Medulla oblongata (tissue), 1 donor: ENCODE results near the gene ARHGEF19.
"Not testable (repeated sequence)": the region's sequence is repeated elsewhere in the genome, so short reads cannot be mapped to it uniquely, and the experiment has no call there.

ENCODE experiments used
- DNase-seq: peaks from one replicate; pipeline ENCODE4 v3.0.0-alpha.2; 2015; ENCODE audit errors: extremely low spot score

The ARHGEF19 gene

DNA sequence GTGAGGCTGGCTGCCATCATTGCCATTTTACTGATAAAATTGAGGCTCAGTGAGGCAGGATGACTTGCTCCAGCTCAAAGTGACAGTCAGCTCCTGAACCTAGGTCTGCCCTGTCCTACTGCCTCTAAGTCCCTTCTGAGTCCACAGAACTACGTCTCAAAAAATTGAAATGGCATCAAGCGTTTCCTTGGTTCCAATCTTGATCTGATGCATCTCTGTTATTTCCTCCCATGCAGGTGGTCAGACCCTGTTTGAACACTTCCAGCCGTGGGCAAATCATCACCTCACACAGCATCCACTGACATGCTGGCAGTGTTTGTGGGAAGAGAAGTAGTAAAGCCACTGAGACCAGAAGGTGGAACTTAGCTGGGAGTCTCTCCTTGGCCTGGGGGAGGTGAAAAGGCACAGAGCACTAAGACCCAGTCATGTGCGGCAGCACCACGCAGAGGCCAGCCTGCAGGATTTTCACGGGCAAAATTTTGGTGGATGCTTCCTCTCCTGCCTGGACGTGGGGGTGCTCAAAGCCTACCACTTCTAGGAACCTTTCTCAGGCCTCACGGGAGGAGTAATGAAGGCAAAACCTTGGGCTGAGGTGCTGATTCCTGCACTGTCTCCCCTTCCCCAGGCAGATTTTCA is 32.3 kb upstream of the ARHGEF19 start:
- DNase-seq = no peak

DNA sequence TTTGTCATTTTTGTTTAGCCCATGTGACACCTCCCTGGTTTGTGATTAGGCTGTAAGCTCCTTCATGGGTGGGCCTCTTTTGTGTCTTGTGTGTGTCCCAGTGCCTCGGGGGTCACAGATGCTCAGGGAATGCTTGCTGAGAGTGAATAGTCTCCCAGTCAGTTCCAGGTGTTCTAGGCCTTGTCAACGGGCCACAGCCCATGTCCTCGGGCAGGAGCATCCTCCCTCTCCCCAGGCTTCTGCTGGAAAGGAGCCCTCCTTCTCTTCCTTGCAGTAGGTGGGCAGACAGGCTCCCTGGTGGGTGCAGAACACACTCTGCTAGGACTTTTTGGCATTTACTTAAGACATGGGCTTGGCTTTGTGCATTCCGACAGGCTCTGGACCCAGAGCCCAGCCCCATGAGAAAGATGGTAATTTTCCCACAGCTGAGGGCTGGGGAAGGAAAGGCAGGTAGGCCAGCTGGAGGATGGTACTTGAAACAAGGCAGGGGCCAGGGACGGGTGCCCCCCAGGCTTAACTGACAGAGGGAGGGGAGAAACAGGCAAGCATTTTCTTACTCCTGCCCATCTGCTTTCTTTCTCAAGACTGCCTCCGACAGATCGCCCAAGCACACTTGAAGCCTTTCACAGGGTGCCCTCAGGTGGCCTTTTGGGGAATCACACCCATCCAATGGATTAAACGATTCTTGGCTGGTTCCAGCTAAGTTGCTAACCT is 31.6 kb upstream of the ARHGEF19 start:
- DNase-seq = peak; percentile 89

DNA sequence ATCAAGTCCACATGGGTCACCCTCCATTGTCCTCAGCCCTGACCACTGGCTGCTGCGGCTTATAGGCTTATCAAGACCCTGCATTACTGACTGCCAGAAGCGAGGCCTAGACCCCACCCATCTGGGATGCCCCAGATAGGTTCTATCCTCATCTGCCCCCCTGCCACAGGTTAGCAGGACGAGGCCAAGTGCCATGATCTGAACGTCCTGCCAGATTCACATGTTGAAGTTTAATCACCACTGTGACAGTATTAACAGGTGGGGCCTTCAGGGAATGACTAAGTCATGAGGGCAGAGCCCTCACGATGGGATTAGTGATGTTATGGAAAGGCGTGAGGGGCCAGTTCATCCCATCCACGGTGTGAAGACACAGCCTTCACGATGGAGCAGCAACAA is 30.8 kb upstream of the ARHGEF19 start:
- no peak for DNase-seq

DNA sequence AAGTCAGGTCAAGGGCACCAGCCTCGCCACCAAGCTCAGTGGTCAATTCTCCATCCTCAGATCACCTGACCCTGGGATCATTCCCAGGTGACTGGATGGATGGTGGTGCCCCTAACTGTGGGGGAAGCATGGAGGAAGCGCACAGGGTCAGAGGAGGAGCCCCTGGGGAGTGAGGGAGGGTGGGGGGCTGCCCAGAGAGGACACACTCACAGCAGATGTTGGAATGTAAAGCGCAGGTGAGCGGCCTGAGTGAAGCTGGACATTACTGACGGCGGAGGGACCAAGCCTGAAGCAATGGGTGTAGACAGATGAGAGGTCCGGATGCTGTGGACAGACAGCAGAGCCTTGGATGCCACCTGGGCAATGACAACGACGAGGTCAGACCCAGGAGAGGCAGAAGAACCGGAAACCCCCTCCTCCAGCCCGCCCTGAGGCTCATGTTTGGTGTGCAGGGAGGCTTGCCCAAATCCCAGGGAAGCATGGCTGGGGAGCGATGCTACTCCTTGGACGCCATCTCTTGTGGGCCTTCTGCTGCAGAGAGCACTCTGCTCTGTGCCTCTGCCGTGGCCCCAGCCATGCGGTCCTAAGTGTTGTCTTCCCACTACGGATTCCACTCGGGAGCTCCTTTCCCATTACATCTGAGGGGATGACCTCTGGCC is 30.2 kb upstream of the ARHGEF19 start:
- no peak for DNase-seq

DNA sequence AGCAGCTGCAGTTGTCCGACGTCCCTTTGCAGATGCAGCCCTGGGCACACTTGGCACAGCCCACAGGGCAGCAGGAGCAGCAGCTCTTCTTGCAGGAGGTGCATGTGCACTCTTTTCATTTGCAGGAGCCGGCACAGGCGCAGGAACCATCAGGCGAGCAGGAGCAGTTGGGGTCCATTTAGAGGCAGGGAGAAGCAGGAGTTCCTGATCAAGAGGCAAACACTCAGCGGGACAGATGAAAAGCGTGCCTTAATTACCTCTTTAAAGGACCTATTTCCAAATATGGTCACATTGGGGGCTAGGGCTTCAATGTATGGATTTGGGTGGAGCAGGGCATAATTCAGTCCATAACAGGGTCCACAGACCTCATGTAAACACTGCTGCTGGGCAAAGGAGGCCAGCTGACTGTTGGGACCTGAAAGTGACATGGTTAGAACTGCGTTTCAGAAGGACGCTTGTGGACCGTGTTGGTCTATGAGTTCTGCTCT is 28.8 kb upstream of the ARHGEF19 start:
- DNase-seq = no peak

DNA sequence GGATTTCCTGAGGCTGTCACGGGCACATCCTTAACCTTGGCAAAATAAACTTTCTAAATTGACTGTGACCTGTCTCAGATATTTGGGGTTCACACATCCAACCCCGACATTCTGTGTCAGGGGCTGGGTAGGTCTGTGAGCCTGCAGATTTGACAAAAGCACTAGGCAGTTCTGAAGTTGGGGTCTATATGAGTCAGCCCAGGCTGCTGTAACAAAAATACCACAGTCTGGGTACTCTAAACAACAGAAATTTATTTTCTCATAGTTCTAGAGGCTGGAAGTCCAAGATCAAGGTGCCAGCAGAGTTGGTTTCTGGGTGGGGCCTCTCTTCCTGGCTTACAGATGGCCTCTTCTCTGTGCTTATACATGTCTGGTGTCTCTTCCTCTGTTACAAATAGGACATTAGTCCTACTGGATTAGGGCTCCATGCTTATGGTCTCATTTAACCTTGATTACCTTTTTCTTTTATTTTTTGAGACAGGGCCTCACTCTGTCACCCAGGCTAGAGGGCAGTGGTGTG is 27.6 kb upstream of the ARHGEF19 start:
- no peak for DNase-seq

DNA sequence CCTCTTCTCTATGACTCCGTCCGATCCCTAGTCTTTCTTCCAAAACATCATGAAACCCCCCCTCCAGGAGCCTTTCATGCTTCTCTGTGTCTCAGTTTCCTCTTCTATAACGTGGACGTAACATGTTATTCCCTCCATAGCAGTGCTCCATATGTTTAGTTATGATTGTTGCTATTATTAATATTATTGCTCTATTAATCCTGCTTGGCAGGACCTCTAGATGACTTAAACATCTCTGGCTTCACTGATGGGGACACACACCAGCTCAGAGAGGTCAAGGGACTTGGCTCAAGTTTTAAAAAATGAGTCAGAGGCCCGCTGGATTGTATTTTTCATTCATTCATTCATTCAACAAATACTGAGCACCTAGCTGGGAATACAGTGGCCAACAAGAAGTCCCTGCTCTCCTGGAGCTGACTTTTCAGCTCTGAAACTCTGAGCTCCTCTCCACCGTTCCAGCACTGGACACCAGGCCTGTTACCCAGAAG is 24.9 kb upstream of the ARHGEF19 start:
- no peak for DNase-seq

DNA sequence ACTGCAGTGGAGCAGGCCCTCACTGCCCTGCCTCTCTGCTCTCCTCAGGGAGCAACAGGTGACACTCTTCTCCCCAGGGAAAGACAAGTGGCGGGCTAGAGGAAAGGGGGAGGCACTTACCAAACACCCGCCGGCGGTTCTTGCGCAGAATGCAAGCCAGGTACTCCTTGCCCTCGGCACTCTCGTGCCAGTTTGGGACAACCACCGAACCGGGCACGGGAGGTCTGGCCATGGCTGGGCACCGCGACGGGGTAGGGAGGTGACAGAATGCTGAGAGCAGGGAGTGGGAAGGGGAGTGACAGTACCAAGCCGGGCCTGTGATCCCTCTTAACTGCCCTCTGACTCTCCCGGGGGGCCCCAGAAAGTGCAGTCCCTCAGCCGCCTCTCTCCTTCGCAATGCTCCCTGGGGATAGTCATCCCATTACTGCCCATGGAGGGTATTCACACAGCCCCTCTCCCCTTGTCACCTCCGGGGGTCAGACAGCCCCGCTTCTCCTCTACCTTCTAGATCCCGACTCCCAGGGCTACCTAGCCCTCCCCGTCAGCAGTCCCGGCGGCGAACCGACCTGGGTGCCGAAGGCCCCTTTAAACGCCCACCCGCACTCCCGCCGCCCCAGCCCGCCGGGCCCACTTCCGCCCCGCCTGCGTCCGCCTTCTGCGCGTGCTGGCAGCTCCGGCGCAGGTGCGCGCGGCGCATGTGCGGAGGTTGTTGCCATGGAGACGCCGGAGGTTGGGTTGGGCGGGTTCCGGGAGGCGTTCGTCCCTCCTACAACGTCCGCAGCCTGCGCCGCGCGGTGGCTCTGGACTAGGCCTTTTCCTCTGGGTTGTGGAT is 24.3 kb upstream of the ARHGEF19 start, which contains the start of gene CPLANE2:
TSS of gene CPLANE2 (minus strand) at position 673 of the 832 bp plus-strand sequence. CDS start at position 232, 441 bp downstream.
- peak; percentile 79 for DNase-seq

DNA sequence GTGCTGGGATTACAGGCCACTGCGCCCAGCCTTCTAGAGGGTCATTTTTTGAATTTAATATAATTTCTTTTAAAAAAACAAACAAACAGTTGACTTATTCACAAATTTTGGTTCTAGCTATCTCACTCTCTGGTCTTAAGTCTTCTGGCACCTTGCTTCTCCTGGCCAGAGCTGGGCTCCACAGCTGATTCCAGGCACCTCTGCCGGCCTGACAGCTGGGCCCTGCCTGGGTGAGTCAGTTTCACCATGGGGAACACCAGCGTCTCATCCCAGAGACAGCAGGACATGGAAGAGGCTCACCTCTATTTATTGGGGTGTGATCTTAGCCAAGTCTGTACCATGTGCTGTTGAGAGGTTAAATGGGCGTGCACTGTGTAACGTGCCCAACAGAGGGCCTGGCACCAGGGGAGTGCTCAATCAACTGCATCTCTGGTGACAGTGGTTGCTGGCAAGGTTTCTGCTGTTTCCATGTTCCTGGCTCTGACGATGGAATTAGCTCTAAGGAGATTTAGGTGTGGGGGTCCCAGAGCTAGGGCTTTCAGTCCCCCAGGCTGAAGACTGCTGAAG is 23.6 kb upstream of the ARHGEF19 start:
- DNase-seq = no peak

DNA sequence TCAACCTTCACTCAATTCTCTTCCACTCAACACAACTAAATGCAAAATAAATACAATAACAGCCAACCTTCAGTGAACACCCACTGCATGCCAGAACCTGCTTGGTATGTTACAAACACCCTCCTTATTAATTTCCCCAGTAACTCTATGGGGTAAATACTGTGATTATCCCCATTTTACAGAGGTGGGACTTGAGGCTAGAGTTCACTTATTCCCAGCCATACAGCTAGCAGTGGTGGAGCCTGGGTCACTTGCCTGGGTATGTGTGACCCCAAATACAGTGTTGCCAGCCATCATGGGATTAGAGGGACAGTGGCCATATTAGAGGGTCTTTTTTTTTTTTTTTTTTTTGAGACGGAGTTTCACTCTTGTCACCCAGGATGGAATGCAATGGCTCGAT is 22.9 kb upstream of the ARHGEF19 start:
- no peak for DNase-seq

DNA sequence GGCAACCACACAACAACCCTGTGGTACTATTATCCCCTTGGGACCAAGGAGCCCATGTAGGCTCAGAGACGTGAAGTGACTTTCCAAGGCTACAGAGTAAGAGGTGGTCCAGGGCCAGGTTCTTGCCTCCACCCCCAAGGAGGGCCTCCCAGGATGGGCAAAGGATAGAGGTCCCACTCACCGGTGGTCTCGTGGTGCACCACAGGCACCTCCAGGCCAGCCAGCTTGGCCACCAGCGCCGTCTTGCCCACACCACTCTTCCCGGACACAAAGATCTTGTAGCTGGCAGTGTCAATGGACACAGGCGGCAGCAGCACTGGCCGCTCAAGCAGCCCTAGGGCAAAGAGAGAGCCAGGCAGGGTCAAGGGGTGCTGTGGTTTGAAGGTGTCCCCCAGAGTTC is 21.0 kb upstream of the ARHGEF19 start:
- no peak for DNase-seq

DNA sequence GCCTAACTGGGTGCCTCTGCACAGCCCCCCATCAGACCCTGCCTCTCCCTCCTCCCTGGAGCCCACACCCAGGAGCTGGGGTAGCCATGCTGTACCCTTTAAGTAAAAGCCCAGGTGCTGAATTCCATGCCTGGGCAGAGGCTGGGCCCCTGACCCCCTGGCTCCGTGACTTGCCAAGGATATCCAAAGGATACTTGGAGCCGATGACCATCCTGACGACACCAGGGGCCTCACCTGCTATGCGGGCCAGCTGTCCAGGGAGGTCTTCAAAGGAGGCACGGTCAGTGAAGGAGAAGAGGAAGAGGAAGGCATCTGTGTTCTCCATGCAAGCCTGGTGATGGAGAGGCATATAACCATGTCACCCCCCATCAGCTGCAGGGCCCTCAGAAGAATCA is 19.9 kb upstream of the ARHGEF19 start:
- no peak for DNase-seq

DNA sequence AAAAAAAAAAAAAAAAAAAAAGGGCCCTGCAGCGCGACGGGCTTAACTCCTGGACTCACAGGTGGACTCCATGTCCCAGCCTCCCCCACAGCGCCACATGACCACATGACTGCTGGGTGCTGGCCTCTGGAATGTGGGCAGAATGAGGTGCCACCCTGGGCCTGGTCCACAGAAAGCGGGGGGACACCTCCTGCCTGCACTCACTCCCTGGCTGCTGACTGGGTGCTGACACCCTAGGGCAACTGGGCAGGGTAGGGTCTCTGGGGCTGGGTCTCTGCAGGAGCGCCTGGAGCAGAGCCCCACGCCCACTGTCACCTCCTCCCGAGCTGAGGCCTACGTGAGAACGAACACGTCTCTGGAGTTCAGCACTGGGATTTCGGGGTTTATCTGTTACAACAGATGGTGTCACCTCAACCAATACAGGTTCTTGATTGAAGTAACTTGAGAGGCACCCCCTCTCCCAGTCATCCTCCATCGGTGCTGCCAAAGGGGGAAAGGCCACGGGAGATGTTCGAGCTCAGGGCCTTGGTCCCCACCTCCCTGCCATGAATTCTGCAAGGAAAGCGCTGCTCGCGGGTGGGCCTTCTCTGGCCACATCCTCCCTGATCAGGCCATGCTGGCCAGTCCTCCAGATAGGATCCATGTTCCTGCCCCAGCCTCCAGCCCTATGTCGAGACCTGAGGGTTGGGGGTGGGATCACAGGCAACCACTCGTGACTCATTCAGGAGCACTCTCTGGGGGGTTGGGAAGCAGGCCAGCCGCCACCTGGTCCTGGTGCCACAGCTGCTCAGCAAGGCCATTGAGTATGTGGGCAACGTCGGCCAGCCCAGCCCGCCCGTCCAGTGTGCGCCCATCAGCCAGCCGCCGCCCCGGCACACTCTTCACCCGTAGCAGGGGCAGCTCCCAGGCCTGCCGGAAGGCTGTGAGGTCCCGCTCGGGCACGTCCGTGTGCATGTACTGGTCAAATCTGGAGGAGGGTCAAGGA is 19.2 kb upstream of the ARHGEF19 start:
- DNase-seq = no peak

DNA sequence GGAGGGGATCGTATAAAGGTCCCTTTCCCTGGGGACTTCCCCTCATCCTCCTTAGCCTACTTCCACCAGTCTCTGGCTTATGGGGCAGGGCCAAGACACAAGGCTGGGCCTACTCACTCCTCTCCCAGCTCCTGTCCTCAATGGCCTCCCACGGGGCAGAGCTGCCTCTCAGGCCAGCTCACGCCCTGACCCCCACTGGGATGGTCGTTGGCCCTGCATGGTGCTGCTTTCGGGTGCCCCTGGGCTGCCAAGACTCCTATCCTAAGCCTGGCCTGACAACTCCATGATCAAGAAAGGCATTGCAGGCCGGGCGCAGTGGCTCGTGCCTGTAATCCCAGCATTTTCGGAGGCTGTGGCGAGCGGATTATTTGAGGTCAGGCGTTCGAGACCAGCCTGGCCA is 18.3 kb upstream of the ARHGEF19 start:
- no peak for DNase-seq

DNA sequence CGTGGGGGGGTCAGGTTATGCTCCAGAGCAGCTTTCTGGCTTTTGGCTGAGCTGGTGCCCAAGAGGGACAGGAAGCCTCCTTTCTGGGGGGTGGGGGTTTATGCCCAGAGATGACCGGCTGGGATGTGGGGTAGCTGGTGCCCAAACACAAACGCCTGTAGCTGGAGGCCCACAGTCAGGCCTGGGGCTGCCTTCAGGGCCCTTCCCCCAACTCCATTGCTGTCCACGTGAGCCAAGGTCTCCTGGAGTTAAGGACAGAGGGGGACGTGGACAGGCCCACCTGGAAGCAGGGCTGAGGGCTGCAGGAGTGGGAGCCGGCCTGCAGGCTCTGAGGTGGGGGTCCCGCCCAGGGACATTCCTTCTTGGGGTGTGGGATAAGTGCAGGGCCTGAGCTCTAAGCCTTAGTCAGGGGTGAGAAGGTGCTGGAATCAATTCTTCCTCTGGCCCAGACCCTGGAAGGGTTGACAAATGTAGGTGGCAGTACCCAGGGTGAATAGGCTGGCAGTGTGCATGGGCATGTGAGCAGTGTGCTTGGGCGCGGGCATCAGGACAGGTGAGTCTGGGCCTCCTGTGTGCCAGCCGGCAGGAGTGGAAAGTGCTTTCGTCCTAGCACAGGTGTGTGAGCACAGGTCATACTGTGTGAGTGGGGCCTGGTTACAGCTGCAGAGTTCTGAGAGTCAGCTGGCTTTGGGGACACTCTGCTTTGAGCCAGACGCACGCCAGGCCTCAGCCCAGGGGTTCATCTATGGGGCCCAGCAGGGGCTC is 17.7 kb upstream of the ARHGEF19 start:
- no peak for DNase-seq

DNA sequence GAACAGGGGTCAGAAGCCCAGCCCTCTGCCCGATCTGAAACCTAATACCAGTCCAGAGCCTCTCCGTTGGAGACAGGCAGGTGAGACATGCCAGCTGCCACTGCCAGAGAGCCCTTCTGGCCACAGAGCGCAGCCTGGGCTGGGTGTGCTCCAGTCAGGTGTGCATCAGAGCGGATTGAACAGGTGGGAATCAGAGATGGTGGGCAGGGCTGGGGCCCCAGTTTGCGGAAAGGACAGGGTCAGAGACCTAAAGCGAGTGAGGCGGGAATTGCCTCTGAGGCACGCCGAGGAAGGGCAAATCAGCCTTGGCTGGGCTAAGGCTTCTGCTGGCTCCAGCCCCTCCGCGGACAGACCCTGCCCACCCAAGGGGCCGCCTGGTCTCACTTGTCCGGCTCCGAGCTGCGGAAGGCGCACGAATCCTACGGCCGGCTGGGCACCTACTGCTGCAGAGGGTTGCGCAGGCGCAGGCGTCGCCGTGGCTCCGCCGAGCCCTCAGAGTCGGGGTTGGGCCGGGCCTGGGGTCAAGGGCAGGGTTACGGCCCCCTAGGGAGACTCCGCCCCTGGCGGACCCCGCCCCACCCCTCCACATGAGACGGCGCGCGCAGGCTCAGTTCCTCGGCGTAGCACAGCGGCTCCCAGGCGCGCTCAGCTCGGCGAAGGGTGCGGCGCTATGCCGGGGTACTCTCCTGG is 14.2 kb upstream of the ARHGEF19 start:
- no peak for DNase-seq

DNA sequence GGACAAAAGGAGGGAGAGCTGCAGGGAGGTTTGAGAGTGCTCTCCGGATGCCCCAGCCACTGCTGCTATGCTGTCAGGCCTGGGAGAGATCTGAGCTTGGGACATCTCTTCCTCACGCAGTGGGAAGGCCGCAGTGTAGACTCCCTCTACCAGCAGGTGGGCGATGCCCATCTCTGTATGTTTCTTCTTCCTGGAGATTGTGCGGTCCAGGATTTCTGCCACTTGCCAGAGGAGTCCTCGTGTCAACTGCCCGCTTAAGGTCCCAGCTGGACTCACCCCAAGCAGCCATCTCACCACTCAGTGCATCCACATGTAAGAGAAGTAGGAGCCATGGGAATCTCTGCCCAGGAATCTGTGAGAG is 13.7 kb upstream of the ARHGEF19 start:
- DNase-seq = no peak

DNA sequence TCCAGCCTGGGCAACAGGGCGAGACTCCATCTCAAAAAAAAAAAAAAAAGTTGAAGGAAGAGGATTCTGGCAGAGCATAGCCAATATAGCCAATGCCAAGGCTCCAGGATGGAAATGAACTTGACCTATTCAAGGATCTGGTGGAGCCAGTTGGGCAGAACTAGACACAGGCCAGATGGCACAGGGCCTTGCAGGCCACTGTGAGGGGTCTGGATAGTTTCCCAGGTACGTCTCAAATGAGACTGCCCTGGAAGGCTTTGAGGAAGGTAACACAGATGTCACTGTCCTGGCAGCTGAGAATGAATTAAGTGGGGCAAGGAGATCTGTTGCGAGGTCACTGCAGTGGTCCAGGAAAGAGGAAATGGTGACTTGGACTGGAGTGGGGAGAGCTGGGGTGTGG is 12.0 kb upstream of the ARHGEF19 start:
- DNase-seq = no peak

DNA sequence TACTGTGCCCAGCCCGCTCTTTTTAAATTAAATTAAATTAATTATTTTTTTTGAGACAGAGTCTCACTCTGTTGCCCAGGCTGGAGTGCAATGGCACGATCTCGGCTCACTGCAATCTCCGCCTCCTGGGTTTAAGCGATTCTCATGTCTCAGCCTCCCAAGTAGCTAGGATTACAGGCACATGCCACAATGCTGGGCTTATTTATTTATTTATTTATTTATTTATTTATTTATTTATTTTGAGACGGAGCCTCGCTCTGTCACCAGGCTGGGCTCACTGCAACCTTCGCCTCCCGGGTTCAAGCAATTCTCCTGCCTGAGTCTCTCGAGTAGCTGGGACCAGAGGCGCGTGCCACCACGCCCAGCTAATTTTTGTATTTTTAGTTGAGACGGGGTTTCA is 10.3 kb upstream of the ARHGEF19 start:
- DNase-seq = not testable (repeated sequence)
